Right forelimb (tissue), 1 donor: Measurements from ENCODE around the gene GYS2.

ENCODE experiments used
- DNase-seq: peaks from one replicate; pipeline ENCODE4 v3.0.0-alpha.2; 2018

The GYS2 gene

GRCh38 chr12:21551841-21552465 lies 52.7 kb downstream of the GYS2 start:
- peak; percentile 41 for DNase-seq

GRCh38 chr12:21547437-21547836 lies 57.2 kb downstream of the GYS2 start:
- DNase-seq: no peak

GRCh38 chr12:21546716-21547115 lies 57.9 kb downstream of the GYS2 start:
- no peak for DNase-seq

DNA sequence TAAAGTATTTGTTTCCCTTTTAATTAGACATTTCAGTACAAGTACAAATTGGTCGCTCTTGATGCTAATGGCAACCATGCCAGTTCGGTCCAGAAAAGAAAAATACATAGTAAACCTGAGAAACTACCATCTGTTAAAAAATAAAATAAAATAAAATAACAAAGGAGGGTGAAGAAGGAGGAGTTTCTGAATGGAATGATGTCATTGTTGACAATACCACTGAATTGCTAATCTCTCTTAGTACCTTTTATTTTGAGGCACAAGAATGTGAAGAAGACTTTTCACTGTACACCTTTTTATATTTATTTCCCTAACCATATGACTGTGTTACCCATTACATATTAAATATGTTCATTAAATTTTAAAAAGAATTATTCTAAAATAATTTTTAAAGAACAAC lies 59.1 kb downstream of the GYS2 start:
- no peak for DNase-seq

DNA sequence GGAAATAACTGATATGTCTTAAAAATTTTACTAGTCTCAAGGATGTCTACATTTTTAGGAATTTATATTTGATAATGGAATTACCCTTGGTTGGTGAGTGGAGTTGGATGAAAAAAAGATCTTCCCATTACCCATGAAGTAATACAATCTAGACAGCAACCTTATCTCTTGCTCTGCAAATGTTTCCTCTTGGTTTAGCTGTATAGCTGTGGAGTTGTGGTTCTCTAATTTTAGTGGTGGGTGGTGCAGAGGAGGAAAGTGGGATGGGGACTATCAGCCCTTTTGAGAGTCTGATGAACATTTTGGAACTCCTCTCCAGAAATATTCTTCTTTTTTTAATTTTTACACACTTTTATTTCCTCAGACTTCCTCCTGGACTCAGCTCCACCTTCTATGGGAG lies 61.5 kb downstream of the GYS2 start:
- no peak for DNase-seq

DNA sequence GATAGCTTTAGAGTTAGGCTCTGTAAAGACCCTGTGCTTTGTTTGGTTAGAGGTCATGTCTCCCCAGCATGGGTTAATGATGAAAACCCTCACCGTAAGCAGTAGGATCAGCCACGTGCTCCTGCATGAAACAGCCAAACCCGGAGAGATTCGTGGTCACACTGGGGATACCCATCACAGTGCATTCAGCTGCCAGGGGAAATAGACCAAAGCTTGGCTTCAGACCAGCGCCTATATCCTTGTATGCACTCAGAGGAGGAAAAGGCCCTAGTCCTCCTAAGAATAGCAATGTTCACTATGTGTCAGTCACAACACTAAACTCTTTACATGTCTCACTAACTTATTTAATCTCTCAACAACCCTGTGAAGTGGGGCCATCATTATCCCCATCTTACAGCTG lies 62.2 kb downstream of the GYS2 start:
- no peak for DNase-seq

DNA sequence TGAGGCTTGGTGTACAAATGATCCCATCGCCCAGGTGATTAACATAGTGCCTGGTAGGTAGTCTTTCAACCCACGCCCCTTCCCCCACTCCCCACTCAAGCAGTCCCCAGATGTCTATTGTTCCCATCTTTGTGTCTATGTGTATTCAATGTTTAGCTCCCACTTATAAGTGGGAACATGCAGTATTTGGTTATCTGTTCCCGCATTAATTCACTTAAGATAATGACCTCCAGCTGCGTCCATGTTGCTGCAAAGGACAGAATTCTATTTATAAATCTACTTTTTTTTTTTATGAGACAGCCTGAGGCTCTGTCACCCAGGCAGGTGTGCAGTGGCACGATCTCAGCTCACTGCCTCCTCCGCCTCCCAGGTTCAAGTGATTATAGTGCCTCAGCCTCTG lies 62.9 kb downstream of the GYS2 start:
- DNase-seq: no peak

GRCh38 chr12:21539797-21540196 lies 64.8 kb downstream of the GYS2 start:
- DNase-seq: no peak

- no peak for DNase-seq
Observed at GRCh38 chr12:21538061-21538653, 66.5 kb downstream of the GYS2 start.

GRCh38 chr12:21529456-21529855 lies 75.2 kb downstream of the GYS2 start:
- DNase-seq: no peak

DNA sequence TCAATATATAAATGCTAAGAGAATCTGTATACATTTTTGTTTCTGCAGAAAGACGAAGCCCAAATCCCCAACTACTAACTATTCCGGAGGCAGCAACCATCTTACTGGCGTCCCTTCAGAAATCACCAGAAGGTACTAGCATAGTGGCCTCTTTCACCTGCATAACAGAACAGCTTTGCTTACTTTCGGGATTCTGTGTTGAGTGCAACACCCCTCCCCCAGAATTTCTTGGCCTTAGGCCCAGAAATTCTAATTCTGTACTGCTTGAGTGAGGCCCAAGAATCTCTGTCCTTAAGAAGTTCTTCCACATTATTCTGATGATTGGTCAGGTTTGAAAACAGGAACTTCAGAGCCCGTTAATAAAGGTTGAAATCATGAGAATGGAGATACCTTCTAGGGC lies 75.7 kb downstream of the GYS2 start:
- no peak for DNase-seq

DNA sequence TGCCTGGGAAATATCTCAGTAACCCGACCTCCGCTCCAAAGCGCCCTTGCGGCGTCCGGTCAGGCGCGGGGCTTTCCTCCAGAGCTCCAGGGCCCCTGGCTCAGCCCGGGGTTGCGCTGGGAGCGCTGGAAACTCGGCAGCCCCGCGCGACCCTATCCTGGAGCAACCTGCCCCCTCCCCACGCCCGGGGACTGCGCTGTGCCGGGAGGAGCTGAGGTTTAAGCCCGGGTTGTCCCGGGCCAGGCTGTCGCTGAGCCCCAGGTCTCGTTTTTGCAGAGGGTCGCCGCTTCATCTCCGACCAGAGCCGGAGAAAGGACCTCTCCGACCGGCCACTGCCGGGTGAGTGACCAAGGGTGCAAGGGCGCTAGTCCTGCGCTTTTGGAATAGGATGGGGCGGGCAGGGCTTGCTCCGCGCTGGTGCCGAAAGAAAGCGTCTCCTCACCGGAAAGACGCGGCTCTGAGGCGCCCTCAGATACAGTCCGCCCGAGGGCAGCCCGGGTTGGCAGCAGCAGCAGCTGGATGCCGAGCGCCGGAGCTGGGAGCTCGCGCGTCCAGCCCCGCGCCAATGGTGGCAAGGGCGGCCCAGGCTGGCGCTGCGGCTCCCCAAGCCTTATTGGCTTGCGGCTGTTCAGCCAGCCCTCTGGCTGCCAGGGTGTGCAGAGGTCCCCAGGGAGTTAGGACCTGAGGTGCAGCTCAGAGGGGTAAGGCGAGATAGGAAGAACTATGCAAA lies 77.0 kb downstream of the GYS2 start:
- peak; percentile 74 for DNase-seq

- no peak for DNase-seq
Observed at GRCh38 chr12:21526721-21527345, 77.8 kb downstream of the GYS2 start.

- DNase-seq: no peak
Observed at GRCh38 chr12:21526053-21526452, 78.6 kb downstream of the GYS2 start, which contains the start of gene SPX. Gene SPX, plus strand, starts transcription at chr12:21526296. Its CDS starts 177 bp downstream, at chr12:21526473.

GRCh38 chr12:21523148-21523547 lies 81.5 kb downstream of the GYS2 start:
- no peak for DNase-seq

DNA sequence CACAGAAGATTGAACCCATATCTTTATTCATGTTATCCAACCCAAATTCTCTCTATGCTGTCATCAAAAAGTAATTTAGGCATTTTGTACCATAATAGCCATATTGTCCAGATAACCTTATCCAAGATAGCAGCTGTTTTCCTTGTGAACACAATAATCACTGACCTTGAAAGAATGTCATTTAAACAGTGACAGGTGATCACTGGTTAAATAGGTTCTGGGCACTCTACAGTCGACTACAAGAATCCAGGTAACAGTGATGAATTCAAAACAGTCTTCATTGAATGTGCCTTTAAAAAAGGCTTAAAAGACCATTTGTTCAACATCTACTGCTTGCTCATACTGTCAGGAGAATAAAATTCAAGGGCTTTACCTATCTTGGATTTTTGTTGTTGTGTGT lies 83.1 kb downstream of the GYS2 start:
- DNase-seq: no peak

- DNase-seq: no peak
Observed at GRCh38 chr12:21518451-21518850, 86.2 kb downstream of the GYS2 start.

GRCh38 chr12:21516281-21516680 lies 88.4 kb downstream of the GYS2 start:
- no peak for DNase-seq

GRCh38 chr12:21509768-21510167 lies 94.9 kb downstream of the GYS2 start:
- no peak for DNase-seq

DNA sequence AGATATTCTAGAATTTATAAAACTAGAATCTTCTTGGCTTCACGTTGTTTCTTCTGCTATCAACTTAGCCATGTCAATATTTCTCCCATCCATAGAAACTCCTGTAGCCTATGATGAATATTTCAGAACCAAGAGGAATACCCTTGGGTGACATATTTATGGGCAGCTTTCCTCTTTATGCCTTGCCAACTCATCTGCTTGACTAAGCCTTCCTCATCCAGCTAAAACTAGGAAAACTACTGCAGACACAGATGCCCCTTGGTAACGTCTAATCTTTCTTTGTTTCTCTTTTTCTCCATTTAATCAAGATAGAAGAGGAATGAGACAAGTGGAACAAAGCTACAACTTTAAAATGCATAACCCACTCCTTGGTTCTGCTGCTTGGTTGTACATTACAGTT lies 96.8 kb downstream of the GYS2 start:
- no peak for DNase-seq

- DNase-seq: no peak
Observed at GRCh38 chr12:21505888-21506287, 98.8 kb downstream of the GYS2 start.

DNA sequence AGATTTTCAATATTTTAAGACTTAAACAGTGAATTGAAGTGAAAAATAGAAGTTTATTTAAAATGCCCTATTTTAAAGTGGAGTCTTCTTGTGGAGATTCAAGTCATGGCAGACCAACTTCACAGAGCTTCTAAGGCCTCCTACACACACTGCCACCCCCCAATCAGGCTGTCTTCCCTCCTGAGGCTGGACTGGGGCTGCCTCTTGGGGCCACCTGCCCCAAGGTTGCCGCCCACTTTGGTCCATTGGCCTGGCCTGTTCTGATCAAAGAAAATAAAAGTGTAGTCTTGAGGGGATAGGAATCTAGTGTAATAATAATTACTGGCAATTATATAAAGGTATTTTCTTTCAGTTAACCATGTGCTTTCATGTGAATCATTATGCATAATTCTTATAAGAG lies 101.8 kb downstream of the GYS2 start:
- no peak for DNase-seq

GRCh38 chr12:21502164-21502496 lies 102.5 kb downstream of the GYS2 start:
- no peak for DNase-seq
